CD4-positive, CD25-positive, alpha-beta regulatory T cell (primary cell): ENCODE data around the gene LYZL2. TPM values are rescaled to one million over a fixed set of nuclear protein-coding genes. Genes with fewer than 3 reads are reported as not detected.
A peak's percentile ranks its signal among the peaks of the same experiment; 100 is the strongest.
"Not testable (repeated sequence)": the region's sequence is repeated elsewhere in the genome, so short reads cannot be mapped to it uniquely, and the experiment has no call there.

Source experiments
- ATAC-seq, 2 donors: fragments of 150-1000 bp; cut with Tn5 transposase; one replicate each; pipeline ENCODE4 v1.10.0; 2021; ENCODE audit warnings: low read depth in 2 of 2, moderate number of reproducible peaks in 2 of 2, moderate library complexity in 1 of 2
- DNase-seq, 3 donors: peaks; one replicate each; pipeline versions ENCODE4 v3.0.0 to v3.0.0-alpha.2; 2012 to 2022; ENCODE audit warnings: mixed read lengths in 1 of 3
- H3K27ac ChIP-seq: one replicate; pipeline ENCODE4 v1.7.0; 2013; ENCODE audit warnings: mild to moderate bottlenecking, low read length; ENCODE audit not compliant: insufficient read depth, poor library complexity, severe bottlenecking
- H3K27me3 ChIP-seq: one replicate; pipeline ENCODE4 v1.7.0; 2013; ENCODE audit warnings: low read length; ENCODE audit not compliant: control insufficient read depth, insufficient read depth
- H3K36me3 ChIP-seq: one replicate; pipeline ENCODE4 v1.7.0; 2013; ENCODE audit warnings: mild to moderate bottlenecking, low read length, moderate library complexity; ENCODE audit not compliant: control insufficient read depth, insufficient read depth
- H3K4me1 ChIP-seq: 2 replicates; pipeline ENCODE4 v1.7.0; 2013; ENCODE audit warnings: mild to moderate bottlenecking, low read length; ENCODE audit not compliant: insufficient read depth, control insufficient read depth, poor library complexity, severe bottlenecking
- H3K4me3 ChIP-seq: one replicate; pipeline ENCODE4 v1.7.0; 2013; ENCODE audit warnings: low read depth, mild to moderate bottlenecking, low read length, moderate library complexity
- H3K9me3 ChIP-seq, 2 experiments: 1 replicate in 1 of 2; 2 replicates in 1 of 2; pipeline ENCODE4 v1.7.0; 2013; ENCODE audit warnings: low read length in 2 of 2, mild to moderate bottlenecking in 1 of 2, moderate library complexity in 1 of 2; ENCODE audit not compliant: control insufficient read depth in 2 of 2
- H3K27ac Mint-ChIP-seq, 3 donors: one replicate each; pipeline ENCODE4 v1.8.0; 2020 to 2022; ENCODE audit warnings: mild to moderate bottlenecking in 3 of 3, mixed read lengths in 3 of 3, moderate library complexity in 2 of 3
- H3K27me3 Mint-ChIP-seq: one replicate; pipeline ENCODE4 v1.8.0; 2022; ENCODE audit warnings: mild to moderate bottlenecking, mixed read lengths
- H3K36me3 Mint-ChIP-seq: one replicate; pipeline ENCODE4 v1.8.0; 2020; ENCODE audit warnings: mixed read lengths
- H3K4me1 Mint-ChIP-seq, 4 donors: one replicate each; pipeline ENCODE4 v1.8.0; 2020 to 2022; ENCODE audit warnings: mixed read lengths in 4 of 4, mild to moderate bottlenecking in 1 of 4
- H3K4me3 Mint-ChIP-seq, 4 donors: one replicate each; pipeline ENCODE4 v1.8.0; 2020 to 2022; ENCODE audit warnings: mild to moderate bottlenecking in 4 of 4, mixed read lengths in 4 of 4, moderate library complexity in 3 of 4
- H3K9me3 Mint-ChIP-seq, 7 donors: one replicate each; pipeline ENCODE4 v1.8.0; 2020 to 2022; ENCODE audit warnings: mixed read lengths in 7 of 7, mild to moderate bottlenecking in 3 of 7, moderate library complexity in 2 of 7
- polyA plus RNA-seq, 4 donors: library from polyadenylated mRNA; unstranded; fragments of 300-500 nt; fragmentation: Illumina TruSeq; gene quantifications; one replicate each; pipeline ENCODE4 v1.2.3, GENCODE V29; 2021
- total RNA-seq: library from RNA; stranded (reverse); gene quantifications from one replicate; pipeline ENCODE4 v1.2.3, GENCODE V29; 2022

LYZL2 gene
- total and polyA plus RNA-seq, 5 donors from 2014 or later = not detected

DNA sequence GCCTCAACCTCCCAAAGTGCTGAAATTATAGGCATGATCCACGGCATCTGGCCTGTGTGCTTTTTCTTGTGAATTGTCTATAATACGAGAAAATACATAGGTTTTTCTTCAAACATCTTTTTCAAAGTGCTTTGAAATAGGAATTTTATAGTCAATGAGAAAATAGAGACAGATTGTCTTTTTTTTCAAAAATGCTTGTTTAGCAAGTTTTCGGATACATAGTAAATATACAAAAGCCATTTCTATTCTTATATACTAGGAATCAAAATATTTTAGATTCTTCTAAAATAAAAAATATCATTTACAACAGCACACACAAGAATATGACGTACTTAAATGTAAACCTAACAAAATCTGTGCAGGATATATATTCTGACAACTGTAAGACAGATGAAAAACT, 1.6 kb upstream of the LYZL2 start:
- Mint-ChIP-seq H3K4me1 (no peaks in the 10 kb centered on the region), H3K27ac (no peak overlapping the region), H3K27me3 (peaks cover 22% of the 10 kb centered on the region), H3K9me3 (peaks cover 0 to 2% (median 0%) of the 10 kb centered on the region in 7 donors), H3K4me3 (no peak overlapping the region), H3K36me3 (no peaks in the 10 kb centered on the region)
- H3K27me3 ChIP-seq = peaks cover 5% of the 10 kb centered on the region
- H3K9me3 ChIP-seq = no peaks in the 10 kb centered on the region
- H3K36me3 ChIP-seq = no peaks in the 10 kb centered on the region
- H3K4me3 ChIP-seq = no peak overlapping the region
- H3K27ac ChIP-seq = no peak overlapping the region
- no peaks in the 10 kb centered on the region for H3K4me1 ChIP-seq
- ATAC-seq (no peak), DNase-seq (no peak)

DNA sequence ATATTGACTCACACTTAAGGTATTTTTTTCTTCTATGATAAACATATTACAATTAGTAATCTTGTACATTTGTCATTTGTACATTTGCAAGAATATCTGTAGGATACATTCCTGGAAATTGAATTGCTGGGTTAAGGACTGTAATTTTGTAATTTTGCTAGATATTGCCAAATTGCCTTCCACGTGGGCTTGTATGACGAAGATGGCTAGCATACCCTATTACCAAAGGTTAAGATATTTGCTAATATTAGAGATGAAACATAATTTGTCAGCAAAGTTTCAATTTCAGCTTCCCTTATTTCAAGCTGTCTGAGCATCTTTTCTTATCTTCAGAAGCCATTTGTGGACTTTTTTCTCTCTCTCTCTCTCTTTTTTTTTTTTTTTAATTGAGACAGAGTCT, 1.0 kb upstream of the LYZL2 start:
- H3K9me3 Mint-ChIP-seq = peaks cover 0 to 2% (median 0%) of the 10 kb centered on the region in 7 donors
- no peaks in the 10 kb centered on the region for H3K4me1 Mint-ChIP-seq
- no peak overlapping the region for H3K4me3 Mint-ChIP-seq
- H3K36me3 Mint-ChIP-seq = no peaks in the 10 kb centered on the region
- DNase-seq (no peak), ATAC-seq (no peak)
- Histone ChIP-seq H3K36me3 (no peaks in the 10 kb centered on the region), H3K27me3 (peaks cover 5% of the 10 kb centered on the region), H3K4me3 (no peak overlapping the region), H3K4me1 (no peaks in the 10 kb centered on the region), H3K27ac (no peak overlapping the region), H3K9me3 (no peaks in the 10 kb centered on the region)
- peaks cover 22% of the 10 kb centered on the region for H3K27me3 Mint-ChIP-seq
- no peak overlapping the region for H3K27ac Mint-ChIP-seq

DNA sequence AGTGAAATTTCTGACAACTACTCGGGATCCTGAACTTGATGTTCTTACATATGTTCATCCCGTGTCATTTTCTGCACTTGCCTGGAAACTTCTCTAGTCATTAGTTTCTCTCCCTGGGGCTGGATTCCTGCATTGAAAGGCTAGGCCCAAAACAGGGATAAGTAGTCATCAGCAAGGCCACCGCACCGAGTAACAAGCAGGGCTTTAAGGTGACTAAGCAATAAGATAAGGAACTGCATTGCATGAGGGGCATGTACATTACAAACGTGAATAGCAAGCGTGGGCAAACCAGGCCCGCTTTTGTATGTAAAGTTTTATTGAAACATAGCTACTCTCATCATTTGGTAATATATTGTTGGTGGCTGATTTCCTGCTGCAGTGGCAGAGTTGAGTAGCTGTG, 977 bp downstream of the LYZL2 start:
- not testable (repeated sequence) for H3K9me3 Mint-ChIP-seq

DNA sequence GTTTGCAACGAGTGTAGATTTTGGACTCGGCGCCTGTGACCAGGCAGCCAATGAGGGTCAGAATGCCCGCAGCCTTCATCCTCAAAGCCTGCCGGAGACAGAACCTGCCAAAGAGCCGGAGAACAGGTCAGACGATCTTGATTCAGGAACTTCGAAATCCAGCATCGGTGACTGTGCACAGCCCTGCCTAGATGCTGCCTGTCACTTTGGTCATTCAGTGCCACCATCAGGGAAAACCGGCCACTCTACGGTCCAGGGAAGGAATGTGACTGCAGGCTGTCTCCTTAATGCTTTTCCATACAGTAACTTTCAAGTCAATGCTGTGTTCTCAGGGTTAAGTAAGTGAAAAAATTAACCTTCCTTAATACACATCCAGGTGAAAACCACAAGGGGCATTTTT, 2.7 kb downstream of the LYZL2 start:
- not testable (repeated sequence) for H3K9me3 ChIP-seq, H3K27me3 Mint-ChIP-seq, H3K36me3 ChIP-seq, H3K4me1 Mint-ChIP-seq, H3K4me3 ChIP-seq, H3K4me1 ChIP-seq, ATAC-seq, H3K27me3 ChIP-seq, H3K27ac Mint-ChIP-seq, H3K9me3 Mint-ChIP-seq, H3K36me3 Mint-ChIP-seq, H3K4me3 Mint-ChIP-seq, DNase-seq, H3K27ac ChIP-seq

More for the DNA sequence above, 977 bp downstream of the LYZL2 start:
- DNase-seq, H3K4me3 Mint-ChIP-seq, H3K36me3 ChIP-seq, H3K4me3 ChIP-seq, H3K4me1 Mint-ChIP-seq, H3K27ac Mint-ChIP-seq, H3K27ac ChIP-seq, H3K4me1 ChIP-seq, H3K27me3 ChIP-seq, ATAC-seq, H3K9me3 ChIP-seq, H3K36me3 Mint-ChIP-seq: not testable (repeated sequence)
- peaks cover 12% of the 10 kb centered on the region for H3K27me3 Mint-ChIP-seq

DNA sequence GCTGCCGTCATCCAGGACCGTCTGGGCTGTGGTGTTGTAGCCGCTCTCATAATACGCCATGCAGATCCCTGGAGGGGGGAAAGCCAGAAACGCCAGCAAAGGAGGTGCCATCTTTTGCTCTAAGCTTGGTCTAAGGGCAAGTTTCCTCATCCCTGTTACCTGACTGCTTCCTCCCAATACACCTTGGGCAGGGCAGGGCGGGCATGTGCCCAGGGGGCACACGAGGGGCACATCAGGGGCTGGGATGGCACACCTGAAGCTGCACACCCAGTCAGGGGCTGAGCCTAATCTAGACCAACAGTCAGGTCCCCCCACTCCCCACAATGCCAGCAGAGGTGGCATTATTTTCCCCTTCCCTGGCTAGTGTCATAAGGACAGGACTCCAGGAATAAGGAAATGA, 3.4 kb downstream of the LYZL2 start:
- not testable (repeated sequence) for H3K27me3 Mint-ChIP-seq, H3K9me3 ChIP-seq, DNase-seq, H3K4me3 ChIP-seq, H3K4me1 Mint-ChIP-seq, H3K4me1 ChIP-seq, ATAC-seq, H3K27ac Mint-ChIP-seq, H3K36me3 ChIP-seq, H3K27me3 ChIP-seq, H3K4me3 Mint-ChIP-seq, H3K36me3 Mint-ChIP-seq, H3K27ac ChIP-seq, H3K9me3 Mint-ChIP-seq

DNA sequence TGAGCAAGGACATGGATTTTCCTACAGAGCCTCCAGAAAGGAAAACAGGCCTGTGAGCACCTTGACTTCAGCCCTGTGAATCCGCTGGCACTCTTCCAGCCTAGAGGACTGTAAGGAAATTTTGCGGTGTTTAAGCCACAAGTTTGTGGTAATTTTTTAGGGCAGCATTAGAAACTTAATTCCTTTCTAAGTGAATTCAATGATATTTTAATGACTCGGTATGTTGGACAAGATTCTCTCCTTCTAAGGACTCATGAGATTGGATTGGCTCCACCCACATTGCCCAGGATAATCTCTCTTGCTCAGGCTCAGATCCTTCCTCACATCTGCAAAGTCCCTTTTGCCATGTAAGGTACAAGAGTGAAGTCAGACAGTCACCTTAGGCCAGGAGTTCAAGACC, 4.5 kb downstream of the LYZL2 start:
- Mint-ChIP-seq H3K27ac (no peak overlapping the region), H3K27me3 (peaks cover 10% of the 10 kb centered on the region), H3K9me3 (peaks cover 0 to 2% (median 0%) of the 10 kb centered on the region in 7 donors), H3K4me1 (no peaks in the 10 kb centered on the region), H3K36me3 (no peaks in the 10 kb centered on the region), H3K4me3 (peak overlapping the region in 1 of 4 donors; percentile 62)
- Histone ChIP-seq H3K4me1 (no peaks in the 10 kb centered on the region), H3K4me3 (no peak overlapping the region), H3K27me3 (peaks cover 2% of the 10 kb centered on the region), H3K36me3 (no peaks in the 10 kb centered on the region), H3K9me3 (no peaks in the 10 kb centered on the region), H3K27ac (no peak overlapping the region)
- DNase-seq (no peak), ATAC-seq (no peak)

DNA sequence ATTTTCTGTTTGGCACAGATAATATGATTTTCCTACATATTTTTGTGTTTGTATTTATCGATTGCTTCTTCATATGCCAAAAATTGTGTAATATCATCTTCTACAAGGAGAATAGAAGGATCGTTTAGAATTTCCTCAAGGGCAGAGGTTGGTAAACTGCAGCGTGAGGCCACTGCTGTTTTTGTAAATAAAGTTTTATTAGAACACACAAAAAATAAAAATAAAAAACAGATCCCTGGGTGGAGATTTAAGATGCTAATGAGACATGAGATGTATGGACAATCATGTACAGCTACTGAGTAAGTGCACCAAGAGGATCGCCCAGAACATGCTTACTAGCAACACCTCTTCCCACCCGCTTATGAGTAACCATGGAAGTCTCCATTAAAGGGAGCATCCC, 9.6 kb downstream of the LYZL2 start:
- ATAC-seq (no peak), DNase-seq (no peak)
- Histone ChIP-seq H3K4me3 (no peak overlapping the region), H3K27me3 (peaks cover 8% of the 10 kb centered on the region), H3K4me1 (no peaks in the 10 kb centered on the region), H3K36me3 (no peaks in the 10 kb centered on the region), H3K27ac (no peak overlapping the region), H3K9me3 (no peaks in the 10 kb centered on the region)
- Mint-ChIP-seq H3K27ac (no peak overlapping the region), H3K4me3 (no peak overlapping the region), H3K4me1 (no peaks in the 10 kb centered on the region), H3K36me3 (no peaks in the 10 kb centered on the region), H3K27me3 (peaks cover 6% of the 10 kb centered on the region), H3K9me3 (peaks cover 0 to 2% (median 0%) of the 10 kb centered on the region in 7 donors)

DNA sequence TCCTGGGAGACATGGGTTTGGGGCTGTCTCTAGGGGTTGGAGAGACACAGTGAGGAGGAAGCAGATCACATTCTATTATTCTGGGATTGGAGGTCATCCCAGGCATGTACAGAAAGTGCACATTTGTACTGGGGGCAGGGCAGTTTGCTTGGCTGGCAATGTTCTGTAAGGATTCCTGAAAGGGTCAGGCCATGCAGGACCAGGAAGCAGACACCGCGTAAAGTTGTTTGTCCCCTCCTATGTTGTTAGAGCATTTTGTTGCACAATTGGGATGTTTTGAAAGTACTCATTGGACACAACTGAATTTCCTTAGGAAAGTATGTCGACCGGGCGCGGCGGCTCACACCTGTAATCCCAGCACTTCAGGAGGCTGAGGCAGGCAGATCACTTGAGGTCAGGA, 12.5 kb downstream of the LYZL2 start:
- ATAC-seq = no peak
- H3K27ac ChIP-seq = no peak overlapping the region
- Mint-ChIP-seq H3K4me3 (no peak overlapping the region), H3K9me3 (peaks cover 0 to 4% (median 0%) of the 10 kb centered on the region in 7 donors), H3K4me1 (no peaks in the 10 kb centered on the region), H3K36me3 (no peaks in the 10 kb centered on the region), H3K27me3 (peaks cover 30% of the 10 kb centered on the region), H3K27ac (no peak overlapping the region)
- no peaks in the 10 kb centered on the region for H3K4me1 ChIP-seq
- H3K36me3 ChIP-seq = no peaks in the 10 kb centered on the region
- no peak overlapping the region for H3K4me3 ChIP-seq
- no peaks in the 10 kb centered on the region for H3K9me3 ChIP-seq
- no peak for DNase-seq
- H3K27me3 ChIP-seq = peaks cover 6% of the 10 kb centered on the region
